Suprapubic skin (tissue), 4 donors: ENCODE measurements around the gene SPDYE1.
"Not testable (repeated sequence)": the region's sequence is repeated elsewhere in the genome, so short reads cannot be mapped to it uniquely, and the experiment has no call there.

Experiments
- POLR2A ChIP-seq, 2 donors: fragments of 450-650 bp; IDR thresholded peaks; one replicate each; pipeline ENCODE4 v1.6.1; 2017; ENCODE audit warnings: antibody characterized with exemption in 2 of 2, mild to moderate bottlenecking in 2 of 2, moderate library complexity in 2 of 2
- POLR2AphosphoS5 ChIP-seq, 3 donors: sonication (generic); formaldehyde crosslinking; IDR thresholded peaks; one replicate each; pipeline ENCODE4 v1.6.1; 2017; ENCODE audit warnings: antibody characterized with exemption in 3 of 3
- TF ChIP-seq, protein P1 (sequence below), 2 donors: fragments of 200-600 bp in 1 of 2; fragments of 450-650 bp in 1 of 2; sonication (generic) in 1 of 2; IDR thresholded peaks; one replicate each; pipeline ENCODE4 v1.5.1; 2016 to 2019; ENCODE audit warnings: antibody characterized with exemption in 2 of 2, mild to moderate bottlenecking in 1 of 2, moderate library complexity in 1 of 2

GRCh38 chr7:44040493-44040891 is 42.8 kb downstream of the SPDYE1 start:
- TF ChIP-seq, protein P1, sequence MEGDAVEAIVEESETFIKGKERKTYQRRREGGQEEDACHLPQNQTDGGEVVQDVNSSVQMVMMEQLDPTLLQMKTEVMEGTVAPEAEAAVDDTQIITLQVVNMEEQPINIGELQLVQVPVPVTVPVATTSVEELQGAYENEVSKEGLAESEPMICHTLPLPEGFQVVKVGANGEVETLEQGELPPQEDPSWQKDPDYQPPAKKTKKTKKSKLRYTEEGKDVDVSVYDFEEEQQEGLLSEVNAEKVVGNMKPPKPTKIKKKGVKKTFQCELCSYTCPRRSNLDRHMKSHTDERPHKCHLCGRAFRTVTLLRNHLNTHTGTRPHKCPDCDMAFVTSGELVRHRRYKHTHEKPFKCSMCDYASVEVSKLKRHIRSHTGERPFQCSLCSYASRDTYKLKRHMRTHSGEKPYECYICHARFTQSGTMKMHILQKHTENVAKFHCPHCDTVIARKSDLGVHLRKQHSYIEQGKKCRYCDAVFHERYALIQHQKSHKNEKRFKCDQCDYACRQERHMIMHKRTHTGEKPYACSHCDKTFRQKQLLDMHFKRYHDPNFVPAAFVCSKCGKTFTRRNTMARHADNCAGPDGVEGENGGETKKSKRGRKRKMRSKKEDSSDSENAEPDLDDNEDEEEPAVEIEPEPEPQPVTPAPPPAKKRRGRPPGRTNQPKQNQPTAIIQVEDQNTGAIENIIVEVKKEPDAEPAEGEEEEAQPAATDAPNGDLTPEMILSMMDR (IDR thresholded peaks at IDR 0.05): peak in 1 of 2 donors; percentile 32
- not testable (repeated sequence) for TF ChIP-seq POLR2A, POLR2AphosphoS5 (IDR thresholded peaks at IDR 0.05)
